NOMO-1 (cell line): Measurements from ENCODE around the gene AMMECR1.
"Not testable (repeated sequence)": the region's sequence is repeated elsewhere in the genome, so short reads cannot be mapped to it uniquely, and the experiment has no call there.

Source experiments
- DNase-seq, 2 experiments: peaks; one replicate each; lab custom pipeline; 2025; ENCODE audit not compliant: unreplicated experiment in 2 of 2; lab: John Stamatoyannopoulos, UW

AMMECR1 gene

DNA sequence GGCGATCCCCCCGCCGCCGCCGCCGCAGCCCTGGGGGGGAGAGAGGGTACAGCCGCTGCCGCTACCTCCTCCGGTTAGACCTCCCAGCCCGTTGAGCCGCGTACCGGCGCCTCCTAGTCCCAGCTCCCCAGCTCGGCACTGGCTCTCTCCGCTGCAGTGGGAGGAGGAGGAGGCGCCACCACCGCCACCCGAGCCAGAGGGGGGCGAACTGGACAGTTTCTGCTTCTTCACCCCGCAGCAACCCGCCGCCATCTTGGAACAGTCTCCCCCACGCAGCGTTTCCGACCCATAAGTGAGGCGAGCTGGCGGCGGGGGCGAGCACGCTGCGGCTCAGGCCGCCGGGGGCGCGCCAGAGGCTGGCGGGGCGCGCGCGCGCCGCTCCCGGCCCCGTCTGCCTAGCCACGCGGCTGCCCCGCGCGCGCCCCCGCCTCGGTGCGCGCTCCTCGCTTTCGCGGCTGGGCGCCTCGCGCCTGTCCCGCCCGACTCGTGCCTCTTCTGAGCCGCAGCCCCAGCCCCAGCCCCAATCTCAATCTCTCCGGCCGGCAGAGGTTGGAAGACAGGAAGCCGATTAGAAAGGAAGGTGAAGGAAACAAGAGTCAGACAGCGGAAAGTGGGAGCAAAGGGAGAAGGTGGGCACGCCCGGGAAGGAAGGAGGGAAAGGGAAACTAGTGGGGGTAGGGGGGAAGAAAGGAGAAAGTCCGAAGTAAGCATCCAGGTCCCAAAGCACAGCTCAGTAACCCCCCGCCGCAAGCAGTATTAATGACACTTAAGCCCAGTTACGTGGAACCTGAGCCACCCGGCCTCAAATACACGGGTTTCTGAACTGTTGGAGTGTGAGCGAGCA, at the start of gene AMMECR1:
Gene AMMECR1, minus strand, starts transcription at position 266 of the 844 bp plus-strand sequence. Its CDS starts 14 bp downstream, at position 252.
- DNase-seq = peak; percentile 68 to 80

DNA sequence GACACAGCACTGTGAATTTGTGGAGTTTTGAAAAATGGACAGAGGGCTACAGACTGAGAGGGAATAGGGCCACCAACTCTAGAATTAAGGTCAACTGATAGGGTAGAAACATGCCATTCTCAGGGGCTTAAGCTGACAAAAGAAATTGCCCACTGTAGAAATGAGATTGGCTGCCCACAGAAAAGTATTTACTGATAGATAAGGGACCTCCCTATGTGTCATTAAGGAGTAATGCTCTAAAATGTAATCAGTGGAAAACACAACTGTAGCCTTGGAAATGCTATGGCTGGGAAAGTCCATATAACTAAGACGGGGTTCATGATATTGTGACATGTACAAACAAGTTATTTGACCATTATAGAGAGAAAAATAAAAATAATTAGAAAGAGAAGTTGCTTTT, 45.4 kb upstream of the AMMECR1 start:
- DNase-seq = no peak

DNA sequence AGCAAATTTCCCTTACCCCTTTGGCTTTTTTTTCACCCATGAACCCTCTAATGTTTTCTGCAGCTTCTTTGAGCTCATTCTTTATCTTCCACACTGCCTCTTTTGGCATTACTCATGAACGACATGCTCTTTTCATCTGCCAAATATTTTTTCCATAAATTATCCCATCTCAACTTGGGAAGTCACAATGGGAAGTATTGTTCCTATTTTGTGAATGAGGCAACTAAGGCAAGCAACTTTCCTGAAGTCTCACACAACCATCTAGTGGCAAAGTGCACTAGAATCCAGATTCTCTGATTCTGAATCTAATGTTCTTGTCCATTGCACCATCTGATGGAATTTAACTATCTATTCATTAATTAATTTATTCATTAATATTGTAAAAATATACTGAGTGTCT, 41.4 kb upstream of the AMMECR1 start:
- DNase-seq = no peak

DNA sequence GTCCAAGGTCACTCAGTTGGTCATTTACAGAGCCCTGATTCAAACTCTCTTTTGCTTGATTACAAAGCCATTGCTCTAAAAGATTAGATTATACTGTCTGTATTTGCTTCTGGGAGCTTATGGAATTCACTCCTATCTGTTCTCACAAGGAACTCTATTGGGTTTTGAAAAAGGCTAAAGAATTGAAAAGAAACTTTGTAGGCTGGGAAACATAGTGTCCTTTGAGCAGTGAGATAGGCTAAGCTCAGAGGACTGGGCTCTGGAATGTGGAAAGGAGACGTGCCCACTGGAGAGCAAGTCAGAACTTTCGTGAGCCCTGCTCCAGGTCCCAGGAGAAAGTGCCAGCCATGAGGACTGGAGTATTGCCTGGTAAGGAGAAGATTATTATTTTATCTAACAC, 40.7 kb upstream of the AMMECR1 start, which contains the start of gene RTL9:
Gene RTL9, plus strand, starts transcription at position 301 of the 400 bp plus-strand sequence. CDS start 91,770 bp downstream, outside the sequence.
- DNase-seq = no peak

DNA sequence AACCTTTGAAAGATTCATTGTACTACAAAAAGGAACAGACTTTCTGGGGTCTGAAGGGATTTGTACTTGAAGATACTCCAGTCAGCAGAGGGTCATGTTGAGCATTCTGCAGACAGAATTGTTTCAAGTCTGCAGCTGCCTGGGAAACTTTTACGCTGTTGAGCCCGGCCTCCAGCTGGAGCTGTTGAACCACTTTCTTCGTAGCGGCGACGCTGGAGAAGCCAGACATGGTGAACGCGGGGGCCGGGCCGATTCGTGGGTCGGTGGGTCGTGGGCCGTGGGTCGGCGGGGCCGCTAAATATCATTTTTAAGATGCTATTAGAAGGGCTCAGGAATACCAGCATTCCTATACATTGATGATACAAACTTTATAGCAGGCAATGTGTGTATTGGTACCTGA, 28.8 kb upstream of the AMMECR1 start:
- no peak for DNase-seq

DNA sequence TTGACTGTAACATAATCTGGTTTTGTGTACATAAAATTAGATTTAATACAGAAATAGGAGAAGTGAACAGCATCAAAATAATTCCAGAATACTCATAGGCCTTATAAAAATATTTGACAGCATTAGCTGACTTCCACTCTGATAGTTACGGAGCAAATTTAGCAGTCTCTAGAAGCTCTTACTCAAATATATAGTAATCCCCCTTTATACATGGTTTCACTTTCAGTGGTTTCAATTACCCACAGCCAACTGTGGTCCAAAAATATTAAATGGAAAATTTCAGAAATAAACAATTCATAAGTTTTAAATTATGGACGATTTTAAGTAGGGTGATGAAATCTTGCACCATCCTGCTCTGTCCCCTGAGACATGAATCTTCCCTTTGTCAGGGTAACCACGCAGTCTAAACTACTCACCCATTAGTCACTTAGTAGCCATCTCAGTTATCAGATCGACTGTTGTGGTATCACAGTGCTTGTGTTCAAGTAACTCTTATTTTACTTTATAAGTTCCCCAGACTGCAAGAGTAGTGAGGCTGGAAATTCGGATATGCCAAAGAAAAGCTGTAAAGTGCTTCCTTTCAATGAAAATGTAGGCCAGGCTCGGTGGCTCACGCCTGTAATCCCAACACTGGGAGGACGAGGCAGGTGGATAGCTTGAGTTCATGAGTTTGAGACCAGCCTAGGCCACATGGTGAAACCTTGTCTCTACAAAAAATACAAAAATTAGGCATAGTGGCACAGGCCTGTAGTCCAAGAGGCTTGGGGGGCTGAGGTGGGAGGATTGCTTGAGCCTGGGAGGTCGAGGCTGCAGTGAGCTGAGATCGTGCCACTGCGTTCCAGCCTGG, 23.5 kb upstream of the AMMECR1 start:
- peak in 1 of 2 experiments; percentile 48 for DNase-seq

DNA sequence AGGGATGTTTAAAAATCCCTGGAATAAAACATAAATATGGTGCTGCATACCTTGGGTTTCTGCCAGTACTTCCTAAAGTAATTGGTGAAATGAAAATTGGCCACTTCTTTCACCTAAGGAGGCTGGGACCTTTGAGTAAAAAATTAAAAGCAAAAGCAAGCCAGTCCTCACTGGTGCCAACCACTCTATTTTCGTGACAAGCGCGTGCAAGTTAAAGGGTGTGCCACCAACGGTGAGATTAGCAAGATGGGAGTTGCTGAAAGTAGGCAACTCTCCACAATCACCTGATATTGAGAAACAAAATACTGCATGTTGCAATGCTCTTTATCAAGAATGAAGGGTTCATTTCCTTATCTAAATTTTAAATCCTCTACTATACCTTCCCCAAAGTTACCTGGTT, 21.1 kb upstream of the AMMECR1 start:
- peak; percentile 58 to 71 for DNase-seq

DNA sequence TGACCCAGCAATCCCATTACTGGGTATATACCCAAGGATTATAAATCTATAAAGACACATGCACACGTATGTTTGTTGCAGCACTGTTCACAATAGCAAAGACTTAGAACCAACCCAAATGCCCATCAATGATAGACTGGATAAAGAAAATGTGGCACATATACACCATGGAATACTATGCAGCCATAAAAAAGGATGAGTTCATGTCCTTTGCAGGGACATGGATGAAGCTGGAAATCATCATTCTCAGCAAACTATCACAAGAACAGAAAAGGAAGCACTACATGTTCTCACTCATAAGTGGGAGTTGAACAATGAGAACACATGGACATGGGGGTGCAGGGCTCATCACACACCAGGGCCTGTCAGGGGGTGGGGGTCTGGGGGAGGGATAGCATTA, 15.6 kb upstream of the AMMECR1 start:
- DNase-seq = not testable (repeated sequence)

DNA sequence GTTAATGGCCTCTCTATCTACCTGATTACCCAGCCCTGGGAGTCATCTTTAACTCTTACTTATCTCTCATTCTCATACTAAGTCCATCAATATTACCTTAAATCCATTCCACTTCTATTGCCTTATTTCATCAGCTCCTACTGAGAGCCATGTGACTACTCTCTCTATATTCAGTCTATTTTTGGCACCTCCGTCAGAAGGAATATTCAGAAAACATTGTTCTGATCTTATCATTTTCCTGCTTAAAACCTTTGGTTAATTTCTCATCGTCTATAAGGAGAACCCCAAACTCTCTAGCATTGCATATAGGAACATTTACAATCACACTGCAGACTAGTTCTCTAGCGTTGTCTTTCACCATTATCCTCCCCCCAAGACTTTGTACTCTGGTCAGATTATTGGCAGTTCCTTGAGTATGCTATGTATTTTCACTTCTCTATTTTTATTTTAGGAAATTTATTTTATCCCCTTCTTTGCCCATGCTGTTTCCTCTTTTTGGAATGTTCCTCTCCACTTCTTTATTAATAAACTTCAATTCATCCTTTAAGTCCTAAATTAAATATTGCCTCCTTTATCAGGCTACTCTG, 13.7 kb upstream of the AMMECR1 start:
- peak in 1 of 2 experiments; percentile 75 for DNase-seq

DNA sequence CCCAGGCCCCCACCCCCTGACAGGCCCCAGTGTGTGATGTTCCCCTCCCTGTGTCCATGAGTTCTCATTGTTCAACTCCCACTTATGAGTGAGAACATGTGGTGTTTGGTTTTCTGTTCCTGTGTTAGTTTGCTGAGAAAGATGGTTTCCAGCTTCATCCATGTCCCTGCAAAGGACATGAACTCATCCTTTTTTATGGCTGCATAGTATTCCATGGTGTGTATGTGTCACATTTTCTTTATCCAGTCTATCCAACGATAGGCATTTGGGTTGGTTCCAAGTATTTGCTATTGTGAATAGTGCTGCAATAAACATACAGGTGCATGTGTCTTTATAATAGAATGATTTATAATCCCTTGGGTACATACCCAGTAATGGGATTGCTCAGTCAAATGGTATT, 10.7 kb upstream of the AMMECR1 start:
- not testable (repeated sequence) for DNase-seq

DNA sequence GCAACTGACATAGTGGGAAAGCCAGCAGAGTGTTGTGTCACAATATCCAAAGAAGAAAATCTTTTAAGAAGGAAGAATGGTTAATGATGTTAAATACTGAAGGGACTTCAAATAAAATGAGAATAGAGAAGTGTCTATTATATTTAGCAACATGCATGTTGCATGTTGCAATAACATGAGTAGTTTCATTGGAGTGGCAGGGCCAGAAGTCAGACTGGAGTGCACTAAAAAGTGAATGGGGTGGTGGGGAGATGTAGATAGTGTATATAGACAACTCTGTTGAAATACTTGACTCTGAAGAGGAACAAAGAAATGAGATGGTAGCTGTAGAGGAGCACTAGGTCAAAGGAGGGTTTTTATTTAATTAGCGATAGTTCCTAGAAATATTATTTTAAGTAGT, 9.5 kb upstream of the AMMECR1 start:
- DNase-seq = peak; percentile 83 to 85

DNA sequence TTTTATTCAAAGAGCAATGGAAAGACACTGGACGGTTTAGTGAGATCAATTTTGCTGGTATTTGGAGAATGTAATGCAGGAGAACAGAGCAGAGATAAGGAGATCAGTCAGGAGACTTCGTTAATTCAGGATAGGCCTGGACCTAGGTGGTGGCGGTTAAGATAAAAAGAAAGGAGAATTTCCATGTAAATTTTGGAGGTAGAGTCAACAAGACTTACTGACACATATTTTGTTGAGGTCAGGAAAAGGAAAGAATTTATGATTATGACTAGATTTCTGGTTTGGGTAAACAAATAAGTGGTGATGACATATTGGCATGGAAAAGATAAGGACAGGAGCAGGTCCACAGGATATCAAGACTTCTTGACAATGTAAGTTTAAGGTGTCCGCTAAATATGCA, 8.8 kb upstream of the AMMECR1 start:
- DNase-seq = no peak

DNA sequence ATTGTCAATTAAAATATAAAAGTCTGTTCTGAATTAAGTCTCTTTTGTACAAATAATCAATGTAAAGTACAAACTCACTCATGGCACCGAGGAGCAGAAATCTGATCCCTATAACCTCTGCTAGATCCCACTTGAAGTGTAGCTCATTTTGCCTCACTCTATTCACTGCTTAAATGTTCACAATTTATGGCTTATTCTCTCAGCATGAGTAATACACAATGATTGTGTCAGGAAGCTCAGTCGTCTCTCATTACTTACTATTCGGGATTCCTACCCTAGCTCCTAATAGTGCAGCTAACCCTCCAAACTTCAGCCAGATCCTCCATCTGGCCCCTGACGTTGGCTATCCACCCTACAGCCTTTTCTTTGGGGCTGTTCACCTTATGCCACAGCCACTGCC, 4.7 kb upstream of the AMMECR1 start:
- DNase-seq = no peak

DNA sequence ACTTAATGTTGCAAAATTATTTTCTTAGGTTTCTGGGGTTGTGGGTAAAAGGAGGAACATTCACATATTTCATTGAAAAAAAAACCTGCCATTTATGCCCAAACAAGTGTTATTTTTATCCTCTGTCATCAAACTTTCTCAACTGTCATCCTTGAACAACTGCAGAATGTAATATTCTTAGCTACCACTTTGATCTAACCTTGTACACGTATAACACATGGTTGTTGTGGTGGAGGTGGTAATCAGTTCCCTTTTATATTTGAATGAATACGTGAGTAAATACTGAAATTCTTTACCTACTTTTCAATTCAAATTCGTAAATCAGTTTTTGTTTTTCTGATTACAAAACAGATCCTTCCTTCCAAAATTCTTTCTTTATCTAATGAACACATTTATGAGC, 3.8 kb upstream of the AMMECR1 start:
- peak; percentile 33 to 70 for DNase-seq

DNA sequence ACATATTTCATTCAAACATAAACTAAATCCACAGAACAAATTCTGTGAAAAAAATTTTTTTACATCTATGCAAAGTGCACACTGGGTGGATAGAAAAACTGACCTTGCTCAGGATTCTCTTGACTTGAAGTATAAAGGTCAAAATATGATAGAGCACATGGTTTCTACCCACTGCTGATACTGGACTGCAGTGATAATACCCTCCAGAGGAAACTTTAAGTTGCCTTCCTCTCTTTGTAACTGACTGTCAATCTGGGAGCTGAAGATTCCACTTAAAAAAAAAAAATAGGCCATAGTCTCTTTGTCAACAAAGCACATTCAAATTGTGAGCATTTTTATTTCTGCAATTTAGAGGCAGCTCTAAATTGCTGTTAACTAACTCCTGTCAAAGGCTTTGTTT, 3.2 kb upstream of the AMMECR1 start:
- no peak for DNase-seq

DNA sequence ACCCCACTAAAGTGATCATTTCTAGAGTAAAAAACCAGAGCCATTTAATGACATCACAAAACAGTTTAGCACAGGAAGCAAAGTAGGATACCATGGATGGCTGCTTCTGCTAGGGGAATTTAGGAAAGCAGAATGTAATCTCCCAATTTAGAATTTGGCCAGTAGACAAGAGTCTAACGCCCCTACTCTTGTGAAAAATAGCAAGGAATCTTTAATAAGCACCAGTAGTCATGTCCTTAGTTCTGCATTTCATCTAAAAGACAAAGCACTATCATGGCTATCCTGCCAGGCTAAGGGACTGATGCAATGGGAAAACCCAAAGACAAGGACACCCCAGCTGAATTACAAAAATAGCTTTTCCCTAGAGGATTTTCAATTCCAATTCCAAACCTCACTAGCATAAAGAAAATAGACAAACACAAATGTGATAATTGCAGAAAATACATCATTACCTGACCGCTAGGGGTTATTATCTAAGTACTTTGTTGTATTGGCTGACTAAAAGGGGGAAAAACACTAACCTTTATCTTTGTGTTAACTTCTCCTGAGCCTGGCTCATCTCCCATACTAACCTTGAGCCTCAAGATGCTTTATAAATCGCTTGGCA, 2.6 kb upstream of the AMMECR1 start:
- no peak for DNase-seq

DNA sequence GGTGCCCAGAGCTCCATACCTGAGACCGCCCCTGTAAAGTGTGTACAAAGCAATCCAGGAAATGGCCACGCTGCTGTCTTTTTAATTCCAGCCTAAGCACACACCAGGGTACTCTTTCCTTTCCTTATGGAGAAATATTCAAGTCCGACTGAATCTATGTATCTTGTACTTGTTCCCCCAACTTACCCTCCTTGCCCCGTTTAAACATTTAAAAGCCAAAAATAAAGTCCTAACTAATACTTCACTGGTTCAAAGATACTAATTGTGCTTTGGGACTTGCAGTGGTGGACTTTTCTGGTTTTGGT, 731 bp upstream of the AMMECR1 start:
- no peak for DNase-seq

DNA sequence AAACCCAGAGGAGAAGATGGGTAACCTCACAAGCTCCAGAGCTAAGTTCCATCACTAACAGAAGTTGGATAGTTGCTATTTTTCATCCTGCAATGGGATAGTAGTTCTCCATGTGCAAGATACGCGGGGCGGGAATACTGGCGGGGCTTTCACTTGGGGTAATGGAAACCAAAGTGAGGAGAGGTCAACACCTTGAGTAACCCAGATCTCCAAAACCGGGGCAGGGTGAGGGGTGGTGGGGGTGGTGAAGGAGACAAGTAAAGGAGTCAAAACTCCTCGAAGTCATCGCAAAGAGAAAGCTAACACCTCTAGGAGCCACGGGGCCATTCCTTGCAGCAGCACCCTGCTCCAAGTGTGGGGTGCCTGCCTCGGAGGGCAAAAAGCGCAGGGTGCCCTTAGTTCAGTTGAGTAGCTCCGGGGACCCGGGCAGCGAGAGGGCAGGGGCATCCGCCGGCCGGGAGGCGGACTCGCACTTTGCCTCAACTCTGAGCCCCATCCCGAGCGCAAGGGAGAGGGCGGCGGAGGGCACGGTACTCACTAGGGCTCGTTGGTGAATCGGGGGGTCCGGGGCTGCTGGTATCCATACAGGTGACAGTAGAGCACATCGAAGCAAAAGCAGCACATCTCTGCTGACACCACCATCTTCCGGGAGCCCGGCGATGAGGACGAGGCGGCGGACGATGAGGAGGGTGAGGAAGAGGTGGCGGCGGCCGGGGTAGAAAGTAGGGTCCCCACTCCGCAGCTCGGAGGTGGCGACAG, 645 bp downstream of the AMMECR1 start:
- DNase-seq = no peak

DNA sequence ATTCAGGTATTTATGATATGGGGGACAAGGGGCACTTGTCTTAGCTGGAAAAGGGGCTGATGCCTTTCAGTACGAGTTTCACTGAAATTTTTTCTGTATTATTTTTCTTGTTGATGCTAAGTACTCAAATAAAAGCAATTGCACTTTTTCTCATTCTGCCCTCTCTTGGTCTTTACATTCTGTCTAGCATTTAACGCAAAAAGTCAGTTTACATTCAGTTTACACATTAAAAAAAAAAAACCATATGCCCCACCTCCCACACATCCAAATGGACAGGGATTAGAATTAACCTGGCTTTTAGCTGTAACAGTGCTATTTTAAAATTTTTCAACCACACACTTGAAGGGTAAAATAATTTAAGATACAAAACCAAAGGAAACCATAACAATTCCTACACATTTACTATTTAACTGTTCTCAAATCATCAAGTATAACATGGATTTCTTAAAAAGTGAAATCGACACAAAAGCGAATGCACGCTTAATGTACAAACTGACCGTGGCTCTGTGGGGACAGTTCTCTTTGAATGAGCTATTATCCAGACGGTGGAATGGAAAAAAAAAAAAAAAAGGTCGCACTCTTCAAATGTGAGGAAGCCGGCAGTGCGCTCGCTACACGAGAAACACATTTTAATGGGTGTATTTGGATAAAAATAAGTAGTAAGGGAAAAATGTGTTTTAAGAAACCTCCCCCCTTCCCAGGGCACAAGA, 1.4 kb downstream of the AMMECR1 start:
- DNase-seq = no peak

DNA sequence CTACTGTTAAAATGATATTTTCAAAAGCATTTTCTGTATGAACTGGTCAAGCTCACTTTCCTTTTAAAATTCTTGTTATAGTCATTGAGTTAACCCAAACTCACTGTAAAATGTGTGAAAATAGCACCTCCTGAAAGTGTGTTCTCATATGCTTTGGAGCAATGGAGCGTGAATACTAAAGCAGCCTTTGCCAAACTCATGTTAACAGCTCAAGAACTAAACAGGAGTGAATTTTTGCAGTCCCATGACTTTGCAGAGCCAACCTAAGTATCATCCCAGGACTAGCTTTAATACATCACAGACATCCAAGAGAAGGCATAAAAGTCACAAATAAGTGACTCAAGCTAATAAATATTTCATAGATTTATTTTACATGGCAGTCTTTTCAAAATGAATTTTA, 2.3 kb downstream of the AMMECR1 start:
- no peak for DNase-seq
